GM10266 (cell line): ENCODE measurements around the gene NEURL2.
A peak's percentile ranks its signal among the peaks of the same experiment; 100 is the strongest.

ENCODE experiments used
- DNase-seq: peaks from one replicate; pipeline ENCODE4 v3.0.0; 2012; ENCODE audit errors: extremely low spot score
- CTCF ChIP-seq: IDR thresholded peaks from 2 replicates; pipeline ENCODE4 v1.5.1; 2012; ENCODE audit warnings: mild to moderate bottlenecking, low read depth; ENCODE audit not compliant: control insufficient read depth, insufficient read depth; ENCODE audit errors: missing control alignments

The NEURL2 gene

GRCh38 chr20:45890985-45891983 is at the start of gene NEURL2, which contains the start of gene CTSA:
Gene NEURL2 (minus strand): TSS chr20:45891208. CDS start chr20:45890991, 217 bp downstream.
Gene CTSA (plus strand): TSS chr20:45891335. CDS start chr20:45891569, 234 bp downstream.
- DNase-seq = peak; percentile 98
- TF ChIP-seq CTCF = peak; percentile 31

- no peak for DNase-seq
- TF ChIP-seq CTCF = no peak
Measured at GRCh38 chr20:45940469-45940868, 49.5 kb upstream of the NEURL2 start.

GRCh38 chr20:45940053-45940452 is 49.0 kb upstream of the NEURL2 start:
- TF ChIP-seq CTCF = no peak
- DNase-seq = no peak

- DNase-seq = no peak
Measured at GRCh38 chr20:45938727-45939438, 47.9 kb upstream of the NEURL2 start.

GRCh38 chr20:45937765-45938164 is 46.8 kb upstream of the NEURL2 start:
- DNase-seq = no peak
- TF ChIP-seq CTCF = no peak

More at GRCh38 chr20:45938727-45939438, 47.9 kb upstream of the NEURL2 start:
- TF ChIP-seq CTCF = no peak

- no peak for DNase-seq
- TF ChIP-seq CTCF = no peak
Measured at GRCh38 chr20:45935416-45936046, 44.5 kb upstream of the NEURL2 start.
